Activated CD8-positive, alpha-beta memory T cell treated with anti-CD3 and anti-CD28 coated beads for 36 hours (primary cell): ENCODE measurements around the gene METTL25B. TPM values are rescaled to one million over a fixed set of nuclear protein-coding genes. Genes with fewer than 3 reads are reported as not detected.

Experiments used
- CTCF ChIA-PET: fragments of 350-600 bp; sonication (Branson Sonifier 250); formaldehyde crosslinking; loops from one replicate; lab custom pipeline; 2021; ENCODE audit warnings: antibody characterized with exemption; lab: Charles Lee
- POLR2A ChIA-PET: fragments of 350-600 bp; sonication (Branson Sonifier 250); formaldehyde crosslinking; loops from one replicate; lab custom pipeline; 2021; ENCODE audit warnings: antibody characterized with exemption; lab: Charles Lee
- total RNA-seq, 2 experiments: library from RNA; stranded (reverse); gene quantifications; one replicate each; pipeline ENCODE4 v1.2.3, GENCODE V29; 2021

Gene METTL25B
- total RNA-seq, 2 experiments from 2014 or later = 29.0 to 33.3 TPM

DNA sequence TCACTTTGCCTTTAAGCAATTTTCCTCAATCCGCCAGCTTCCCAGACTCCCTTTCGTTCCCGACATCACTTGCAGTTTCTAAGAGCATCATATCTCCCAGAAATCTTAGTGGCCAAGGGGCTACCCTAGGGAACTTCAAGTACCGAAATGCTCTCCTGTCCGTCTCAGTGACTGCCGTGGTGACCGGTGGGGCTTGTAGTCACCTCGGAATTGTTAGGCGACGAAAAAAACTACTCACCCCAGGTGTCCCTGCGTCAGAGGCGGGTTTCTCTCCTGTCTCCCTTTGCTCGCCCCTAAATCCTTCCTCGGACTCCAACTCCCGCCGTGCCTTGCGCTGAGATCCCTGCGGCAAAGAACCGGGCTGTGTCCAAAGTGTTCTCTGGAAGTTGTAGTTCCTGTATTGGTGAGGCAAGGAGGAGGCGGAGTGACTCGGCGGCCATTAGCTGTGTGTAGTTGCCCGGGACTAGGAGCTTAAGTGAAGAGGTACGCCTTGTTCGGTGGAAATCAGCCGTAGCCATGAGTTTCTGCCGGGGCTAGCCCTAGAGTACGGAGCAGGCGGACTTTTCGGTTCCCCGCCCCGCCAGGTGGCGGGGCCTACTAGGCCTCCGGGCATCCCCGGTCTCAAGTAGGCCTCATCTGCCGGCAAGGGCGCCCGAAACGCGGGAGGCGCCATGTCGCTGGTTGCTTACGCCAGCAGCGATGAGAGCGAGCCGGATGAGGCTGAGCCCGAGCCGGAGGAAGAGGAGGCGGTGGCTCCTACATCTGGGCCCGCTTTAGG, 39.0 kb downstream of the METTL25B start, which contains the start of gene PRCC:
PRCC (plus strand) TSS at position 435 of the 778 bp plus-strand sequence; CDS start at position 672, 237 bp downstream.
- POLR2A ChIA-PET = interaction anchor here (0.6 to 2.2 kb wide), 4 partner anchors 16 to 40 kb away, joined by 3 to 15 read pairs (median 8); partner anchors contain the start of genes HDGF, METTL25B and MRPL24
- CTCF ChIA-PET = interaction anchor here (1.0 to 3.2 kb wide), 6 partner anchors 16 to 71 kb away, joined by 3 to 17 read pairs (median 4); partner anchors contain the start of genes CRABP2, HDGF and MRPL24

DNA sequence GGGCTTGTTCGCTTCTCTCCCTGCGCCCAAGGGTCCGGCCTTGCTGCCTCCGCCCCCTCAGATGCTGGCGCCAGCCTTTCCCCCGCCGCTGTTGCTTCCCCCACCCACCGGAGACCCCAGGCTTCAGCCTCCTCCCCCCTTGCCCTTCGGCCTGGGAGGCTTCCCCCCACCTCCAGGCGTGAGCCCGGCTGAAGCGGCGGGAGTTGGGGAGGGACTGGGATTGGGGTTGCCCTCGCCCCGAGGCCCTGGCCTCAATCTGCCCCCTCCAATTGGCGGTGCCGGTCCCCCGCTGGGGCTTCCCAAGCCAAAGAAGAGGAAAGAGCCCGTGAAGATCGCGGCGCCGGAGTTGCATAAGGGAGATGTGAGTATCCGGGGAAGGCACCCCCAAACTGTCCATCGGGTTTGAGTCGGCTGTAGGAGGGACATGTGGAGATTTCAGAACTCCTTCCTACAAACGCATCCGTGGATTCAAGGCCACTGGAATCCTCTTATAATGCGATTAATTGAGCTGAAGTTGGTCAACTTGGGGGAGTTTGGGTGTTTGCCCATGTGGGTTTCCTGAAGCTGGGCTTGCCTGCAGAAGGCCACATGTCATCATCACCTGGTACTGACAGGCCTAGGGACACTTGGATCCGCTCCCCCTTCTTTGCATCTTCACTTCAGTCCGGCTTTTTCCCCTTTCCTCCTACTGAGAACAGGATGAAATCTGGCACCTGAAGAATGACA, 39.8 kb downstream of the METTL25B start:
- POLR2A ChIA-PET = interaction anchor here (0.5 to 1.9 kb wide), 7 partner anchors 16 to 164 kb away, joined by 3 to 15 read pairs (median 3); partner anchors contain the start of genes HDGF, METTL25B and MRPL24
- CTCF ChIA-PET = interaction anchor here (0.9 to 3.2 kb wide), 6 partner anchors 16 to 63 kb away, joined by 3 to 17 read pairs (median 4); partner anchors contain the start of genes CRABP2, HDGF and MRPL24

DNA sequence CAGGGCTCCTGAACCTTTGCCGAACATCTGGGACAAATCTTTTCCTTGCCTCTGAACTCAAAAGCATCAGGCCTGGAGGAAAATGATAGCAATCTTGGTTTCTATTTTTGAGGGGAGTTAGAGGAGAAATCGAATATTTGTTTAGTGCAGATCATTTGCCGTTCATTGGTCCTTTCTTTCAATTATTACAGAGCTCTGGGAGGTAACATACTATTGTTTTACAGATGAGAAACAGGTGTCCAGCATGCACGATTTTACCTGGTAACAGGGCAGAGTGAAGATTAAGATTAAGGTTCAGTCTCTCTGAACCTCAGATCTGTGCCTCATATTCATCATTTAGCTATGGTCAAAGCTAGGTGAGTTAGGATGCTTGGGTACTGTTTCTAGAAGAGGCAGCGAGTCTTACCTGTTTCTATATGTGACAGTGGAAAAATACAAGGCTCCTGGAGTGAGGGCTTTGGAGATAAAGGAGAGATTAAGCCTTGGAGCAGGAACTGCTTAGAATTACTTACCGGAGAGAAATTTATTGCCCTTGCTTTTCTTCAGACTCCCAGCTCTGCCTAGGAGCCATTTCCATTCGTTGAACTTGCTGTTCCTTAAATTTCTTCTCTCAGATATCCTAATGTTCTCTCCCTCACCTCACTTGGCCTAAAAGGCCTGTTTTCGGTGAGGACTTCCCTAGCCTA, 40.5 kb downstream of the METTL25B start:
- CTCF ChIA-PET = interaction anchor here (0.9 to 3.2 kb wide), 2 partner anchors 35 to 42 kb away, joined by 3 to 17 read pairs; no protein-coding TSS in a partner anchor
- POLR2A ChIA-PET = interaction anchor here (0.7 to 1.2 kb wide), 4 partner anchors 17 to 61 kb away, joined by 3 to 5 read pairs (median 4); partner anchors contain the start of gene HDGF

- POLR2A ChIA-PET = interaction anchor here (1.0 kb wide), 1 partner anchor 87 kb away, joined by 3 read pairs; no protein-coding TSS in a partner anchor
Observed at GRCh38 chr1:156772222-156772621, 44.0 kb downstream of the METTL25B start.

GRCh38 chr1:156772728-156773497, 44.6 kb downstream of the METTL25B start:
- CTCF ChIA-PET = interaction anchor here (0.5 to 1.4 kb wide), 4 partner anchors 10 to 87 kb away, joined by 3 to 5 read pairs (median 3); partner anchors contain the start of genes CRABP2 and NTRK1
- POLR2A ChIA-PET = interaction anchor here (1.0 kb wide), 1 partner anchor 87 kb away, joined by 3 read pairs; no protein-coding TSS in a partner anchor

More at GRCh38 chr1:156772222-156772621, 44.0 kb downstream of the METTL25B start:
- CTCF ChIA-PET = interaction anchor here (1.2 to 1.8 kb wide), 3 partner anchors 46 to 83 kb away, joined by 3 to 5 read pairs (median 3); partner anchors contain the start of gene CRABP2

DNA sequence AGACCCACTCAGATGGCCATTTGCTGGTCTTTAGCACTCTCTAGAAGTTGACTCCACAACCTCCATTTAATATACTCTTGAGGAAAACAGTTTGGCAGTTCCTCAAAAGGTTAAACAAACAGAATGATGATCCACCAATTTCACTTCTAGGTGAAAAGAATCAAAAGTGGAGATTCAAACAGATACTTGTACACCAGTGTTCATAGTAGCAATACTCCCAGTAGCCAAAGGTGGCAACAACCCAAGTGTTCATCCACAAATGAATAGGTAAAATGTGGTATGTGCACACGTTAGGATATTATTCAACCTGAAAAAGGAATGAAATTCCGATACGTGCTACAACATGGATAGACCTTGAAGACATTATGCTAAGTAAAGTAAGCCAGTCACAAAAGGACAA, 45.3 kb downstream of the METTL25B start:
- POLR2A ChIA-PET = no interaction called here
- CTCF ChIA-PET = interaction anchor here (1.1 to 1.4 kb wide), 2 partner anchors 84 to 87 kb away, joined by 3 to 5 read pairs; partner anchors contain the start of gene NTRK1

- POLR2A ChIA-PET = interaction anchor here (0.7 kb wide), 1 partner anchor 101 kb away, joined by 3 read pairs; no protein-coding TSS in a partner anchor
- CTCF ChIA-PET = interaction anchor here (0.9 kb wide), 1 partner anchor 42 kb away, joined by 3 read pairs; no protein-coding TSS in a partner anchor
Observed at GRCh38 chr1:156775799-156776198, 47.5 kb downstream of the METTL25B start.

DNA sequence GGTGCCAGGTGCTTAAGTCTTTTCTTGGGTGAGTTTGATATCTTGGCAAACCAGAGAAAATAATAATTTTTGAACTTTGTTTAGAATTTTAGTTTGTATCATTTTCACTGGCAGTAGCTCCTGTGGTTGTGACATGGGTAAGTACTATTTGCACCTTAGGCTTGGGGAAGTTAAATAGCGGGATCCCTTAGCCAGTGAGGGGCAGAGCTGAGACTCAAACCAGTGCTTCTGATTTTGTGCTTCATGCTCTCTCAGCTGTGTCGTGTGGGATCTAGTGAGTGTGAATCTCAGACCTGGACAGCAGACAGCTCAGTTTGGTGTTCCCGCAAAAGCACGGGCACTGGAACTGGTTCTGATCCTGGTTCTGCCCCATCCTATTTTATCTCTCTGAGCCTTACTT, 48.7 kb downstream of the METTL25B start:
- CTCF ChIA-PET = interaction anchor here (0.9 to 2.2 kb wide), 2 partner anchors 14 to 83 kb away, joined by 5 to 7 read pairs; no protein-coding TSS in a partner anchor
- POLR2A ChIA-PET = interaction anchor here (0.5 to 1.0 kb wide), 2 partner anchors 8 to 9 kb away, joined by 3 to 10 read pairs; no protein-coding TSS in a partner anchor

GRCh38 chr1:156777573-156777972, 49.3 kb downstream of the METTL25B start:
- CTCF ChIA-PET = interaction anchor here (0.9 to 2.2 kb wide), 2 partner anchors 13 to 82 kb away, joined by 5 to 7 read pairs; no protein-coding TSS in a partner anchor
- POLR2A ChIA-PET = interaction anchor here (0.5 kb wide), 1 partner anchor 8 kb away, joined by 3 read pairs; no protein-coding TSS in a partner anchor

DNA sequence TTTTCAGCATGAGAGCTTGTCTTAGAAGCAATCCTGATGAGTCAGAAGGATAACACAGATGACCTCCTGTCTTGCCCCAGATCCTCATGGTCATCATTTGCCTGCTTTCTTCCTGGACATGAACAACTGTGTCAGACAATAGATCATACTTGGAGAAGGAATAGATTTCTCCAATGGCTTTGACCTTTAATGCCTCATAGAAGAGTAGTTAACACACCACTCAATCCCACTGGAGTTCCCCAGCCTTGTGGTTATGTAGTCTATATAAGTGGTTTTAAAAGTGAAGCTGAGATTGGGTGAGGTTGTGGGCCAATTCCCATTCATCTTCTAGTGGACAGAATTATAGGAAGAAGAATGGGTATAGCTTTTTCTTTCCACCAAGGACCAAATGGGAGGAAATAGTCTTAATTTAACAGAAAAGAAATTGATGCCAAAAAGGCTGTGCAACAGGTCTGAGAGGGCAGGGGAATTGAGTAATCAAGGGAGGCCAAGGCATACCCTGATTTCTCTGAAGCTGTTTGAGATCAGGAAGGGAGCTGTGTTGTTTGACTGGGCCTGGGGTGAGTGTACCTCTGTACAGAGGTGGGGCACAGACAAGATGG, 53.4 kb downstream of the METTL25B start:
- ChIA-PET CTCF (interaction anchor here (1.0 to 2.6 kb wide), 3 partner anchors 9 to 78 kb away, joined by 3 to 7 read pairs (median 3); partner anchors contain the start of gene NTRK1), POLR2A (interaction anchor here (1.6 kb wide), 1 partner anchor 11 kb away, joined by 6 read pairs; no protein-coding TSS in a partner anchor)

GRCh38 chr1:156785458-156785857, 57.2 kb downstream of the METTL25B start:
- CTCF ChIA-PET = interaction anchor here (0.8 to 1.9 kb wide), 4 partner anchors 14 to 105 kb away, joined by 3 to 6 read pairs (median 4); partner anchors contain the start of gene NTRK1
- POLR2A ChIA-PET = interaction anchor here (0.7 kb wide), 2 partner anchors 8 to 9 kb away, joined by 3 to 10 read pairs; no protein-coding TSS in a partner anchor

Other genes starting within 250 kb of the METTL25B start
- 10 to 100 TPM; 30.8 to 31.8 TPM for gene MEF2D, start 227.7 kb upstream of the METTL25B start, total RNA-seq
- 1 to 10 TPM; 8.6 to 9.3 TPM for gene IQGAP3, start 155.9 kb upstream of the METTL25B start, total RNA-seq
- 10 to 100 TPM in 1 of 2 experiments, 1 to 10 TPM in 1; 9.3 to 10.7 TPM for gene TTC24, start 148.7 kb upstream of the METTL25B start, total RNA-seq
- 10 to 100 TPM; 66.3 to 73.9 TPM for gene NAXE, start 136.7 kb upstream of the METTL25B start, total RNA-seq
- 100 to 1,000 TPM; 109 to 113 TPM for gene GPATCH4, start 127.0 kb upstream of the METTL25B start, total RNA-seq
- not detected for gene HAPLN2, start 109.1 kb upstream of the METTL25B start, total RNA-seq
- not detected for gene BCAN, start 86.4 kb upstream of the METTL25B start, total RNA-seq
- not detected for gene NES, start 51.1 kb upstream of the METTL25B start, total RNA-seq
- gene CRABP2, start 22.9 kb upstream of the METTL25B start, total RNA-seq = under 1 TPM; 0.78 to 0.89 TPM
- gene ISG20L2, start 297 bp downstream of the METTL25B start, total RNA-seq = 10 to 100 TPM; 69.9 to 78.5 TPM
- 100 to 1,000 TPM; 115 to 122 TPM for gene MRPL24, start 12.6 kb downstream of the METTL25B start, total RNA-seq
- gene HDGF, start 23.2 kb downstream of the METTL25B start, total RNA-seq = 100 to 1,000 TPM; 303 to 315 TPM
- gene PRCC, start 39.1 kb downstream of the METTL25B start, total RNA-seq = 10 to 100 TPM; 90.3 to 99.2 TPM
- 100 to 1,000 TPM; 233 to 237 TPM for gene SH2D2A, start 88.4 kb downstream of the METTL25B start, total RNA-seq
- not detected for gene INSRR, start 130.6 kb downstream of the METTL25B start, total RNA-seq
- 1 to 10 TPM; 3.5 to 3.6 TPM for gene NTRK1, start 132.4 kb downstream of the METTL25B start, total RNA-seq
- gene PEAR1, start 165.2 kb downstream of the METTL25B start, total RNA-seq = under 1 TPM in 1 of 2 experiments, not detected in 1; 0.04 TPM
- not detected for gene LRRC71, start 192.2 kb downstream of the METTL25B start, total RNA-seq